GM12878 (cell line): ENCODE measurements around the gene FNDC3B. TPM values are rescaled to one million over a fixed set of nuclear protein-coding genes. Genes with fewer than 3 reads are reported as not detected.
A peak's percentile ranks its signal among the peaks of the same experiment; 100 is the strongest.

Experiments used
- ATAC-seq: fragments of 200-7000 bp; cut with Tn5 transposase; 3 replicates; pipeline ENCODE4 v1.9.1; 2020; ENCODE audit warnings: mild to moderate bottlenecking, moderate library complexity
- BruUV-seq: library from RNA; stranded (reverse); fragments of 400-500 nt; replicated peaks from 2 replicates; lab custom pipeline; 2021; lab: Mats Ljungman, UMichigan
- CTCF ChIA-PET: fragments of 300-600 bp; sonication (Branson Sonifier 250); formaldehyde crosslinking; extraction: SDS; loops from one replicate; lab custom pipeline; 2021; ENCODE audit warnings: inconsistent platforms; lab: Yijun Ruan, JAX
- POLR2A ChIA-PET: fragments of 350-600 bp; formaldehyde crosslinking; extraction: SDS; loops from one replicate; lab custom pipeline; 2021; ENCODE audit warnings: inconsistent platforms; lab: Charles Lee
- RAD21 ChIA-PET: fragments of 300-600 bp; sonication (Branson Sonifier 250); formaldehyde crosslinking; loops from one replicate; lab custom pipeline; 2023; ENCODE audit warnings: antibody characterized with exemption; ENCODE audit not compliant: unreplicated experiment; lab: Charles Lee
- SMC1A ChIA-PET: fragments of 300-600 bp; sonication (Branson Sonifier 250); formaldehyde crosslinking; loops from one replicate; lab custom pipeline; 2023; ENCODE audit not compliant: unreplicated experiment, uncharacterized antibody; lab: Charles Lee
- DNase-seq: peaks from one replicate; pipeline ENCODE4 v3.0.0-alpha.2; 2011; ENCODE audit warnings: low read depth, low spot score
- FAIRE-seq: peaks from 3 replicates; lab custom pipeline; 2011; peaks lifted over from hg19 to GRCh38; lab: Jason Lieb, UNC
- H2AFZ ChIP-seq: 2 replicates; pipeline ENCODE4 v1.6.0; 2011; ENCODE audit warnings: low read depth, low read length, control low read depth; ENCODE audit not compliant: control insufficient read depth
- H3K27ac ChIP-seq: 2 replicates; pipeline ENCODE4 v1.5.1; 2011; ENCODE audit warnings: control low read depth; ENCODE audit not compliant: control insufficient read depth, insufficient read depth
- H3K27me3 ChIP-seq, 2 experiments: replicated peaks in 1 of 2; 2 replicates each; pipeline versions ENCODE4 v1.6.0 to v1.6.1; 2011; ENCODE audit warnings: low read length in 1 of 2; ENCODE audit not compliant: control insufficient read depth in 2 of 2, insufficient read depth in 2 of 2
- H3K36me3 ChIP-seq, 2 experiments: 2 replicates each; pipeline ENCODE4 v1.5.1; 2011; ENCODE audit warnings: low read length in 1 of 2; ENCODE audit not compliant: control insufficient read depth in 2 of 2, insufficient read depth in 2 of 2
- H3K4me1 ChIP-seq: 2 replicates; pipeline ENCODE4 v1.6.1; 2011; ENCODE audit warnings: mild to moderate bottlenecking, low read length, moderate library complexity, mixed read lengths; ENCODE audit not compliant: control insufficient read depth, insufficient read depth
- H3K4me2 ChIP-seq: 2 replicates; pipeline ENCODE4 v1.6.0; 2011; ENCODE audit warnings: control low read depth; ENCODE audit not compliant: control insufficient read depth, insufficient read depth
- H3K4me3 ChIP-seq: fragments of 200-600 bp; sonication (generic); 2 replicates; pipeline ENCODE4 v1.5.1; 2016
- H3K79me2 ChIP-seq: 2 replicates; pipeline ENCODE4 v1.6.0; 2011; ENCODE audit warnings: low read length; ENCODE audit not compliant: control insufficient read depth, insufficient read depth
- H3K9ac ChIP-seq: 2 replicates; pipeline ENCODE4 v1.8.0; 2011; ENCODE audit warnings: low read length, control low read depth, mixed read lengths; ENCODE audit not compliant: control insufficient read depth, insufficient read depth
- H3K9me3 ChIP-seq: replicated peaks from 3 replicates; pipeline ENCODE4 v1.5.1; 2011; ENCODE audit warnings: mild to moderate bottlenecking, low read length; ENCODE audit not compliant: control insufficient read depth, insufficient read depth
- H4K20me1 ChIP-seq: 2 replicates; pipeline ENCODE4 v1.6.0; 2011; ENCODE audit not compliant: control insufficient read depth, insufficient read depth
- BHLHE40 ChIP-seq, 2 experiments: fragments of 450-650 bp in 1 of 2; IDR thresholded peaks; 2 replicates each; pipeline ENCODE4 v1.6.1; 2011 to 2017; ENCODE audit warnings: low read depth in 2 of 2, borderline replicate concordance in 1 of 2, improper control_type of control experiment in 1 of 2, low read length in 1 of 2, mild to moderate bottlenecking in 1 of 2
- IKZF2 ChIP-seq, 2 experiments: fragments of 450-650 bp; IDR thresholded peaks; 2 replicates each; pipeline ENCODE4 v1.6.1; 2017; ENCODE audit warnings: mild to moderate bottlenecking in 2 of 2, moderate library complexity in 2 of 2
- NFYB ChIP-seq: IDR thresholded peaks from 2 replicates; pipeline ENCODE4 v1.6.1; 2011; ENCODE audit warnings: low read depth, mild to moderate bottlenecking, low read length, improper control_type of control experiment, moderate library complexity; ENCODE audit not compliant: insufficient read depth
- POLR2A ChIP-seq: IDR thresholded peaks from 2 replicates; pipeline ENCODE4 v1.6.1; 2011; ENCODE audit warnings: low read depth, mild to moderate bottlenecking, low read length
- WGBS: methylation state at CpG from one replicate; pipeline ENCODE4 v1.1.6; 2016; ENCODE audit warnings: low lambda C conversion rate; ENCODE audit not compliant: insufficient replicate concordance, insufficient coverage; ENCODE audit errors: missing lambda C conversion rate; 5-methylcytosine and 5-hydroxymethylcytosine counted together
- in situ Hi-C: fragments of 300-500 bp; cut with MboI; formaldehyde crosslinking; loops from 9 replicates; pipeline ENCODE4 v1.14.3; 2018; ENCODE audit warnings: mixed read lengths
- intact Hi-C: fragments of 100-400 bp; cut with micrococcal nuclease; formaldehyde crosslinking; loops from one replicate; pipeline ENCODE4 v1.14.2; 2022; ENCODE audit not compliant: unreplicated experiment
- polyA plus RNA-seq, 11 experiments: library from polyadenylated mRNA; depleted of rRNA in 4 of 11; unstranded in 6 of 11; stranded (reverse) in 5 of 11; fragments of >200 nt; fragmentation: Nextera tagmentation in 4 of 11; fragmentation: Illumina TruSeq in 1 of 11; extraction: Ambion mirVana in 4 of 11; extraction: Trizol in 1 of 11; gene quantifications; 1 replicate in 1 of 11; 2 replicates in 10 of 11; pipeline versions ENCODE4 v1.2.1 to v1.2.3, GENCODE V29; 2011 to 2016; ENCODE audit warnings: inconsistent platforms in 2 of 11, missing spikeins in 2 of 11, low read depth in 1 of 11
- total RNA-seq, 4 experiments: library from RNA; depleted of rRNA in 3 of 4; stranded (reverse); fragments of >200 nt in 3 of 4; fragmentation: Illumina TruSeq in 1 of 4; extraction: Trizol in 1 of 4; gene quantifications; 2 replicates each; pipeline versions ENCODE4 v1.2.1 to v1.2.3, GENCODE V29; 2013 to 2021
- TF ChIP-seq, protein P1 (sequence below): fragments of 450-650 bp; IDR thresholded peaks from 2 replicates; pipeline ENCODE4 v1.6.1; 2017; ENCODE audit warnings: mild to moderate bottlenecking, low read depth, inconsistent platforms; ENCODE audit not compliant: poor library complexity, severe bottlenecking
- TF ChIP-seq, protein P2 (sequence below): fragments of 450-650 bp; IDR thresholded peaks from 2 replicates; pipeline ENCODE4 v1.6.1; 2017; ENCODE audit warnings: antibody characterized with exemption, mild to moderate bottlenecking, moderate library complexity

Gene FNDC3B
- total and polyA plus RNA-seq, 10 of the 15 experiments (the other 5 are each of a cell fraction or from before 2014, with no cell fraction given), result 7.9 to 35.0 (median 18.5) TPM

- TF ChIP-seq POLR2A (peak; percentile 31; the same call in 1 of the 2 replicates), NFYB (no peak)
- TF ChIP-seq, all 136 proteins: peak for 1
- Histone ChIP-seq H3K9ac (no peak overlapping the region), H3K9me3 (peaks cover 9% of the 10 kb centered on the region), H3K4me3 (no peak overlapping the region), H3K36me3 (peaks cover 0 to 14% of the 10 kb centered on the region in 2 experiments; a peak in 2 of 4 replicates), H3K27ac (no peak overlapping the region), H4K20me1 (no peaks in the 10 kb centered on the region), H3K79me2 (peaks cover 16% of the 10 kb centered on the region), H3K4me2 (no peak overlapping the region), H2AFZ (no peak overlapping the region), H3K27me3 (no peaks in the 10 kb centered on the region), H3K4me1 (peaks cover 21% of the 10 kb centered on the region)
- in situ Hi-C loops (no loop called here), intact Hi-C loops (no loop called here)
- DNase-seq (no peak), ATAC-seq (no peak), FAIRE-seq (no peak)
- no TSS peak for BruUV-seq
- CTCF ChIA-PET, result no interaction called here
- SMC1A ChIA-PET, result interaction anchor here (0.8 to 1.1 kb wide), 2 partner anchors 9 to 35 kb away, joined by 4 read pairs; no protein-coding TSS in a partner anchor
- 87% methylated on average over 28 of the region's 28 CpGs for WGBS
- POLR2A ChIA-PET, result no interaction called here
- RAD21 ChIA-PET, result no interaction called here
These were observed 170.2 kb downstream of the FNDC3B start for GRCh38 chr3:172209333-172210321.

GRCh38 chr3:172210355-172210754 is 171.0 kb downstream of the FNDC3B start:
- WGBS, result 37% methylated on average over 4 of the region's 4 CpGs
- Histone ChIP-seq H3K36me3 (peaks cover 0 to 14% of the 10 kb centered on the region in 2 experiments; a peak in 2 of 4 replicates), H3K27me3 (no peaks in the 10 kb centered on the region), H3K9me3 (peaks cover 3% of the 10 kb centered on the region; the same call in 2 of the 3 replicates), H3K4me1 (peaks cover 21% of the 10 kb centered on the region), H2AFZ (no peak overlapping the region), H3K4me3 (no peak overlapping the region), H3K4me2 (no peak overlapping the region), H3K79me2 (peaks cover 16% of the 10 kb centered on the region), H3K27ac (no peak overlapping the region), H4K20me1 (no peaks in the 10 kb centered on the region), H3K9ac (no peak overlapping the region)
- intact Hi-C loops, result no loop called here
- RAD21 ChIA-PET, result no interaction called here
- SMC1A ChIA-PET, result interaction anchor here (0.7 to 1.1 kb wide), 2 partner anchors 15 to 36 kb away, joined by 4 to 5 read pairs; no protein-coding TSS in a partner anchor
- POLR2A ChIA-PET, result interaction anchor here (0.9 kb wide), 1 partner anchor 8 kb away, joined by 3 read pairs; no protein-coding TSS in a partner anchor
- ATAC-seq, result no peak
- in situ Hi-C loops, result no loop called here
- FAIRE-seq, result no peak
- CTCF ChIA-PET, result no interaction called here
- no peak for DNase-seq
- BruUV-seq, result no TSS peak
- TF ChIP-seq BHLHE40 (IDR thresholded peaks at IDR 0.05; ENCODE audit: borderline replicate concordance in 1 of 2, low read depth in 2 of 2, low read length in 1 of 2) (no peak), IKZF2 (IDR thresholded peaks at IDR 0.05) (peak in 1 of 2 experiments; percentile 31; a peak in 1 of 4 replicates)
- TF ChIP-seq, protein P1, sequence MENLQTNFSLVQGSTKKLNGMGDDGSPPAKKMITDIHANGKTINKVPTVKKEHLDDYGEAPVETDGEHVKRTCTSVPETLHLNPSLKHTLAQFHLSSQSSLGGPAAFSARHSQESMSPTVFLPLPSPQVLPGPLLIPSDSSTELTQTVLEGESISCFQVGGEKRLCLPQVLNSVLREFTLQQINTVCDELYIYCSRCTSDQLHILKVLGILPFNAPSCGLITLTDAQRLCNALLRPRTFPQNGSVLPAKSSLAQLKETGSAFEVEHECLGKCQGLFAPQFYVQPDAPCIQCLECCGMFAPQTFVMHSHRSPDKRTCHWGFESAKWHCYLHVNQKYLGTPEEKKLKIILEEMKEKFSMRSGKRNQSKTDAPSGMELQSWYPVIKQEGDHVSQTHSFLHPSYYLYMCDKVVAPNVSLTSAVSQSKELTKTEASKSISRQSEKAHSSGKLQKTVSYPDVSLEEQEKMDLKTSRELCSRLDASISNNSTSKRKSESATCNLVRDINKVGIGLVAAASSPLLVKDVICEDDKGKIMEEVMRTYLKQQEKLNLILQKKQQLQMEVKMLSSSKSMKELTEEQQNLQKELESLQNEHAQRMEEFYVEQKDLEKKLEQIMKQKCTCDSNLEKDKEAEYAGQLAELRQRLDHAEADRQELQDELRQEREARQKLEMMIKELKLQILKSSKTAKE, result peak; percentile 59
- TF ChIP-seq, protein P2, sequence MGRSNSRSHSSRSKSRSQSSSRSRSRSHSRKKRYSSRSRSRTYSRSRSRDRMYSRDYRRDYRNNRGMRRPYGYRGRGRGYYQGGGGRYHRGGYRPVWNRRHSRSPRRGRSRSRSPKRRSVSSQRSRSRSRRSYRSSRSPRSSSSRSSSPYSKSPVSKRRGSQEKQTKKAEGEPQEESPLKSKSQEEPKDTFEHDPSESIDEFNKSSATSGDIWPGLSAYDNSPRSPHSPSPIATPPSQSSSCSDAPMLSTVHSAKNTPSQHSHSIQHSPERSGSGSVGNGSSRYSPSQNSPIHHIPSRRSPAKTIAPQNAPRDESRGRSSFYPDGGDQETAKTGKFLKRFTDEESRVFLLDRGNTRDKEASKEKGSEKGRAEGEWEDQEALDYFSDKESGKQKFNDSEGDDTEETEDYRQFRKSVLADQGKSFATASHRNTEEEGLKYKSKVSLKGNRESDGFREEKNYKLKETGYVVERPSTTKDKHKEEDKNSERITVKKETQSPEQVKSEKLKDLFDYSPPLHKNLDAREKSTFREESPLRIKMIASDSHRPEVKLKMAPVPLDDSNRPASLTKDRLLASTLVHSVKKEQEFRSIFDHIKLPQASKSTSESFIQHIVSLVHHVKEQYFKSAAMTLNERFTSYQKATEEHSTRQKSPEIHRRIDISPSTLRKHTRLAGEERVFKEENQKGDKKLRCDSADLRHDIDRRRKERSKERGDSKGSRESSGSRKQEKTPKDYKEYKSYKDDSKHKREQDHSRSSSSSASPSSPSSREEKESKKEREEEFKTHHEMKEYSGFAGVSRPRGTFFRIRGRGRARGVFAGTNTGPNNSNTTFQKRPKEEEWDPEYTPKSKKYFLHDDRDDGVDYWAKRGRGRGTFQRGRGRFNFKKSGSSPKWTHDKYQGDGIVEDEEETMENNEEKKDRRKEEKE, result no peak
